DOHH2 (cell line): ENCODE data around the gene MYLK.

Experiments used
- H3F3A ChIP-seq: fragments of 200-600 bp; sonication (generic), shearing (Covaris generic); 2 replicates; pipeline ENCODE4 v1.6.0; 2016; ENCODE audit warnings: antibody characterized with exemption, mild to moderate bottlenecking; ENCODE audit not compliant: control insufficient read depth, insufficient read depth
- H3K27ac ChIP-seq: fragments of 200-600 bp; sonication (generic); 2 replicates; pipeline ENCODE4 v1.5.1; 2014; ENCODE audit warnings: low read depth, mild to moderate bottlenecking, low read length, moderate library complexity
- H3K27me3 ChIP-seq: fragments of 200-600 bp; sonication (generic); 2 replicates; pipeline ENCODE4 v1.6.1; 2014; ENCODE audit warnings: mild to moderate bottlenecking, low read length, mixed read lengths; ENCODE audit not compliant: control insufficient read depth
- H3K36me3 ChIP-seq: fragments of 200-600 bp; sonication (generic); 2 replicates; pipeline ENCODE4 v1.6.1; 2014; ENCODE audit warnings: mild to moderate bottlenecking, low read length, moderate library complexity, mixed read lengths; ENCODE audit not compliant: control insufficient read depth
- H3K4me1 ChIP-seq: fragments of 200-600 bp; sonication (generic); 2 replicates; pipeline ENCODE4 v1.6.1; 2014; ENCODE audit warnings: mild to moderate bottlenecking, low read length, mixed read lengths; ENCODE audit not compliant: control insufficient read depth
- H3K4me2 ChIP-seq: fragments of 200-600 bp; sonication (generic); 2 replicates; pipeline ENCODE4 v1.6.0; 2014; ENCODE audit warnings: mild to moderate bottlenecking, low read length, moderate library complexity
- H3K4me3 ChIP-seq: fragments of 200-600 bp; sonication (generic); 2 replicates; pipeline ENCODE4 v1.5.1; 2014; ENCODE audit warnings: mild to moderate bottlenecking, low read length, mixed read lengths
- H3K79me2 ChIP-seq: fragments of 200-600 bp; sonication (generic); 2 replicates; pipeline ENCODE4 v1.6.1; 2014; ENCODE audit warnings: mild to moderate bottlenecking, low read length, mixed read lengths; ENCODE audit not compliant: control insufficient read depth
- H3K9me2 ChIP-seq: fragments of 200-600 bp; sonication (generic); replicated peaks from 2 replicates; pipeline ENCODE4 v1.6.1; 2014; ENCODE audit warnings: mild to moderate bottlenecking, low read length, mixed read lengths; ENCODE audit not compliant: control insufficient read depth
- H3K9me3 ChIP-seq: fragments of 200-600 bp; sonication (generic); 2 replicates; pipeline ENCODE4 v1.6.1; 2014; ENCODE audit warnings: antibody characterized with exemption, low read length, mixed read lengths; ENCODE audit not compliant: control insufficient read depth, insufficient read depth
- H4K20me1 ChIP-seq: fragments of 200-600 bp; sonication (generic); 2 replicates; pipeline ENCODE4 v1.6.0; 2014; ENCODE audit warnings: low read depth, mild to moderate bottlenecking, antibody characterized with exemption, low read length, moderate library complexity; ENCODE audit not compliant: control insufficient read depth, insufficient read depth
- CTCF ChIP-seq: fragments of 200-600 bp; sonication (generic); IDR thresholded peaks from one replicate; pipeline ENCODE4 v1.5.1; 2014; ENCODE audit warnings: antibody characterized with exemption, mild to moderate bottlenecking, low read depth, low read length; ENCODE audit not compliant: poor library complexity, severe bottlenecking
- EZH2phosphoT487 ChIP-seq: fragments of 200-600 bp; sonication (generic); IDR thresholded peaks from 2 replicates; pipeline ENCODE4 v1.6.1; 2017; ENCODE audit warnings: borderline replicate concordance, mild to moderate bottlenecking, antibody characterized with exemption, low read length, moderate library complexity, mixed read lengths

MYLK gene

GRCh38 chr3:123609063-123609462 is 275.1 kb downstream of the MYLK start:
- peaks cover 28% of the 10 kb centered on the region for H3K36me3 ChIP-seq
- H3K4me2 ChIP-seq: no peak overlapping the region
- peaks cover 6% of the 10 kb centered on the region for H3K79me2 ChIP-seq
- H3K4me1 ChIP-seq: peaks cover 9% of the 10 kb centered on the region
- no peaks in the 10 kb centered on the region for H3K9me2 ChIP-seq
- no peak overlapping the region for H3K4me3 ChIP-seq
- no peaks in the 10 kb centered on the region for H3F3A ChIP-seq
- H3K9me3 ChIP-seq: no peaks in the 10 kb centered on the region
- H3K27ac ChIP-seq: no peak overlapping the region
- H3K27me3 ChIP-seq: no peaks in the 10 kb centered on the region
- no peak for TF ChIP-seq CTCF
- H4K20me1 ChIP-seq: no peaks in the 10 kb centered on the region

GRCh38 chr3:123608263-123608937 is 275.7 kb downstream of the MYLK start:
- H3K9me3 ChIP-seq: no peaks in the 10 kb centered on the region
- peaks cover 28% of the 10 kb centered on the region for H3K36me3 ChIP-seq
- H3K27me3 ChIP-seq: no peaks in the 10 kb centered on the region
- peaks cover 9% of the 10 kb centered on the region for H3K4me1 ChIP-seq
- no peaks in the 10 kb centered on the region for H4K20me1 ChIP-seq
- H3K4me3 ChIP-seq: no peak overlapping the region
- TF ChIP-seq CTCF (no peak), EZH2phosphoT487 (no peak)
- H3F3A ChIP-seq: no peaks in the 10 kb centered on the region
- H3K4me2 ChIP-seq: no peak overlapping the region
- H3K79me2 ChIP-seq: peaks cover 6% of the 10 kb centered on the region
- H3K9me2 ChIP-seq: no peaks in the 10 kb centered on the region
- no peak overlapping the region for H3K27ac ChIP-seq

- Histone ChIP-seq H4K20me1 (no peaks in the 10 kb centered on the region), H3K4me3 (no peak overlapping the region), H3K9me3 (no peaks in the 10 kb centered on the region), H3K4me2 (no peak overlapping the region), H3K4me1 (peaks cover 9% of the 10 kb centered on the region), H3K27ac (no peak overlapping the region), H3F3A (no peaks in the 10 kb centered on the region), H3K79me2 (peaks cover 6% of the 10 kb centered on the region), H3K36me3 (peaks cover 14% of the 10 kb centered on the region), H3K9me2 (no peaks in the 10 kb centered on the region), H3K27me3 (no peaks in the 10 kb centered on the region)
- no peak for TF ChIP-seq EZH2phosphoT487
- no peak for TF ChIP-seq CTCF
These were observed 277.6 kb downstream of the MYLK start for GRCh38 chr3:123606527-123606926.
